Measurements from ENCODE around the gene STAG1.

The STAG1 gene

DNA sequence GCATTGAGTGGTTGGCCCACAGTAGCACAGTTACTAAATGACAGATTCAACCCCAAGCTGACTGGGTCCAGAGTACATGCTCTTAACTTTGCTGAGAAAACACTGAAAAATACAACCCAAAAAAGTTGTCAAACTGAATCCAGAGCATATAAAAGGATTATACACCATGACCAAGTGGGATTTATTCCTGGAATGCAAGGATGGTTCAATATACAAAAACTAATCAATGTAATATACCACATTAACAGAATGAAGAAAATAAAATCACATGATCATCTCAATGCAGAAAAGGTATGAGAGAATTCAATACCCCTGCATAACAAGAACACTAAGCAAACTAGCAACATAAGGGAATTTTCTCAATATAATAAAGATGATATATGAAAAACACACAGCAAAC lies 98.5 kb downstream of the STAG1 start:
- Histone ChIP-seq H3K27ac (ENCODE audit: low read depth, low read length) (no peak overlapping the region), H3K79me2 (ENCODE audit: insufficient read depth, low read length) (peaks cover 98% of the 10 kb centered on the region), H3F3A (ENCODE audit: insufficient read depth) (no peaks in the 10 kb centered on the region), H3K4me3 (ENCODE audit: insufficient read depth, low read length, poor library complexity, severe bottlenecking) (no peak overlapping the region), H3K9ac (ENCODE audit: low read length) (no peak overlapping the region), H3K9me2 (replicated peaks; ENCODE audit: insufficient read depth, low read length) (no peaks in the 10 kb centered on the region), H2AFZ (ENCODE audit: low read depth, low read length, severe bottlenecking) (no peak overlapping the region), H3K9me3 (ENCODE audit: insufficient read depth, low read length) (peaks cover 19% of the 10 kb centered on the region), H3K36me3 (ENCODE audit: low read length) (peaks cover 20% of the 10 kb centered on the region), H3K27me3 (ENCODE audit: low read length) (no peaks in the 10 kb centered on the region), H4K20me1 (ENCODE audit: low read depth, low read length) (no peaks in the 10 kb centered on the region), H3K4me2 (ENCODE audit: low read depth, low read length, poor library complexity, severe bottlenecking) (no peak overlapping the region)
- no peak for TF ChIP-seq EZH2phosphoT487 (conservative IDR thresholded peaks at IDR 0.05; ENCODE audit: low read length)
- TF ChIP-seq, protein P1, sequence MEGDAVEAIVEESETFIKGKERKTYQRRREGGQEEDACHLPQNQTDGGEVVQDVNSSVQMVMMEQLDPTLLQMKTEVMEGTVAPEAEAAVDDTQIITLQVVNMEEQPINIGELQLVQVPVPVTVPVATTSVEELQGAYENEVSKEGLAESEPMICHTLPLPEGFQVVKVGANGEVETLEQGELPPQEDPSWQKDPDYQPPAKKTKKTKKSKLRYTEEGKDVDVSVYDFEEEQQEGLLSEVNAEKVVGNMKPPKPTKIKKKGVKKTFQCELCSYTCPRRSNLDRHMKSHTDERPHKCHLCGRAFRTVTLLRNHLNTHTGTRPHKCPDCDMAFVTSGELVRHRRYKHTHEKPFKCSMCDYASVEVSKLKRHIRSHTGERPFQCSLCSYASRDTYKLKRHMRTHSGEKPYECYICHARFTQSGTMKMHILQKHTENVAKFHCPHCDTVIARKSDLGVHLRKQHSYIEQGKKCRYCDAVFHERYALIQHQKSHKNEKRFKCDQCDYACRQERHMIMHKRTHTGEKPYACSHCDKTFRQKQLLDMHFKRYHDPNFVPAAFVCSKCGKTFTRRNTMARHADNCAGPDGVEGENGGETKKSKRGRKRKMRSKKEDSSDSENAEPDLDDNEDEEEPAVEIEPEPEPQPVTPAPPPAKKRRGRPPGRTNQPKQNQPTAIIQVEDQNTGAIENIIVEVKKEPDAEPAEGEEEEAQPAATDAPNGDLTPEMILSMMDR (IDR thresholded peaks at IDR 0.05; ENCODE audit: insufficient read depth, low read length, poor library complexity, severe bottlenecking), result no peak

DNA sequence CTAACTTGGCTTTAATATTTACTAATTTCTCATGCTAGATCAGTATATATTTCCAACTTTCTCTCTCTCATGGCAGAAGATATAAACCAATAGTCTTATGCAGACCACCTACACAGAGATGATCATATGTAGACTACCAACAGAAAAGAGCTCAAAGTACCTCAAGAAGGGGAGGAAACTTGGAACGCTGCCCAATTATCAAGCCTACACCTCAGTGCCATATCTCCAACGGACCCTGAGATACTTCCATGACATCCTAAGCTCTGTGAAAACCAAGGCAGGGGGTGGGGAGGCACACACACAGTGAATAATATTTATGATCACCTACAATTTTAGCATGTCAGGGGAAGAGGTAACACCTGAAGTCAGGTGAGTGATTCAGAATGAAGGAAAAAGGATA lies 100.6 kb downstream of the STAG1 start:
- TF ChIP-seq, protein P1 (IDR thresholded peaks at IDR 0.05; ENCODE audit: insufficient read depth, low read length, poor library complexity, severe bottlenecking), result no peak
- no peak for TF ChIP-seq EZH2phosphoT487 (conservative IDR thresholded peaks at IDR 0.05; ENCODE audit: low read length)
- Histone ChIP-seq H3F3A (ENCODE audit: insufficient read depth) (no peaks in the 10 kb centered on the region), H3K36me3 (ENCODE audit: low read length) (peaks cover 20% of the 10 kb centered on the region), H3K9me3 (ENCODE audit: insufficient read depth, low read length) (peaks cover 19% of the 10 kb centered on the region), H3K27ac (ENCODE audit: low read depth, low read length) (no peak overlapping the region), H3K9me2 (replicated peaks; ENCODE audit: insufficient read depth, low read length) (no peaks in the 10 kb centered on the region), H3K4me3 (ENCODE audit: insufficient read depth, low read length, poor library complexity, severe bottlenecking) (no peak overlapping the region), H3K4me2 (ENCODE audit: low read depth, low read length, poor library complexity, severe bottlenecking) (no peak overlapping the region), H3K27me3 (ENCODE audit: low read length) (no peaks in the 10 kb centered on the region), H4K20me1 (ENCODE audit: low read depth, low read length) (no peaks in the 10 kb centered on the region), H3K79me2 (ENCODE audit: insufficient read depth, low read length) (peaks cover 96% of the 10 kb centered on the region), H2AFZ (ENCODE audit: low read depth, low read length, severe bottlenecking) (no peak overlapping the region), H3K9ac (ENCODE audit: low read length) (no peak overlapping the region)

DNA sequence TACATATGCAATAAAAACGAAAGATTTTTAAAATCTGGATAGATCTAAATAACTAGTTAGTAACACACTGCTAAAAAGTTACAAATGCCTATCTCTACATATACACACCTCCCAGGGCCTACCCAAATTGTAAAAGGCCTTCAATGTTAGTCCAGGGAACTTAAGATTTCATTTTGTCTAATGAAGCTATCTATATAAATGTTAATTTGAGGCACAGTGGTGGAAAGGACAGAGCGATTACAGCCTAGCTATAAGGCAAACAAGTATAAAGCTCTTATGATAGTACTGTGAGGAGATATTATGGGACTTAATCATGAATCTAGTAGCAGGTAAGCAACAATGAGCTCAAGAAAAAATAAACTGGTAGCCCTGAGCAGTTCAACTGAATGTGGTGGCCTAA lies 101.7 kb downstream of the STAG1 start:
- peaks cover 20% of the 10 kb centered on the region for H3K36me3 ChIP-seq (ENCODE audit: low read length)
- no peak overlapping the region for H3K4me3 ChIP-seq (ENCODE audit: insufficient read depth, low read length, poor library complexity, severe bottlenecking)
- no peak overlapping the region for H2AFZ ChIP-seq (ENCODE audit: low read depth, low read length, severe bottlenecking)
- H3K79me2 ChIP-seq (ENCODE audit: insufficient read depth, low read length), result peaks cover 96% of the 10 kb centered on the region
- H3K4me2 ChIP-seq (ENCODE audit: low read depth, low read length, poor library complexity, severe bottlenecking), result no peak overlapping the region
- H3K27me3 ChIP-seq (ENCODE audit: low read length), result no peaks in the 10 kb centered on the region
- no peak for TF ChIP-seq EZH2phosphoT487 (conservative IDR thresholded peaks at IDR 0.05; ENCODE audit: low read length)
- TF ChIP-seq, protein P1 (IDR thresholded peaks at IDR 0.05; ENCODE audit: insufficient read depth, low read length, poor library complexity, severe bottlenecking), result no peak
- no peaks in the 10 kb centered on the region; the same call in 1 of the 2 replicates for H4K20me1 ChIP-seq (ENCODE audit: low read depth, low read length)
- no peaks in the 10 kb centered on the region for H3K9me2 ChIP-seq (replicated peaks; ENCODE audit: insufficient read depth, low read length)
- no peak overlapping the region for H3K27ac ChIP-seq (ENCODE audit: low read depth, low read length)
- no peaks in the 10 kb centered on the region for H3F3A ChIP-seq (ENCODE audit: insufficient read depth)
- H3K9ac ChIP-seq (ENCODE audit: low read length), result no peak overlapping the region
- H3K9me3 ChIP-seq (ENCODE audit: insufficient read depth, low read length), result peaks cover 19% of the 10 kb centered on the region

All from SU-DHL-6 (cell line).